Measurements from ENCODE around the gene SLC30A3. TPM values are rescaled to one million over a fixed set of nuclear protein-coding genes. Genes with fewer than 3 reads are reported as not detected.
"Not testable (repeated sequence)": the region's sequence is repeated elsewhere in the genome, so short reads cannot be mapped to it uniquely, and the experiment has no call there.

The SLC30A3 gene
- total RNA-seq, 2 donors from 2014 or later: 5.7 to 9.4 TPM

DNA sequence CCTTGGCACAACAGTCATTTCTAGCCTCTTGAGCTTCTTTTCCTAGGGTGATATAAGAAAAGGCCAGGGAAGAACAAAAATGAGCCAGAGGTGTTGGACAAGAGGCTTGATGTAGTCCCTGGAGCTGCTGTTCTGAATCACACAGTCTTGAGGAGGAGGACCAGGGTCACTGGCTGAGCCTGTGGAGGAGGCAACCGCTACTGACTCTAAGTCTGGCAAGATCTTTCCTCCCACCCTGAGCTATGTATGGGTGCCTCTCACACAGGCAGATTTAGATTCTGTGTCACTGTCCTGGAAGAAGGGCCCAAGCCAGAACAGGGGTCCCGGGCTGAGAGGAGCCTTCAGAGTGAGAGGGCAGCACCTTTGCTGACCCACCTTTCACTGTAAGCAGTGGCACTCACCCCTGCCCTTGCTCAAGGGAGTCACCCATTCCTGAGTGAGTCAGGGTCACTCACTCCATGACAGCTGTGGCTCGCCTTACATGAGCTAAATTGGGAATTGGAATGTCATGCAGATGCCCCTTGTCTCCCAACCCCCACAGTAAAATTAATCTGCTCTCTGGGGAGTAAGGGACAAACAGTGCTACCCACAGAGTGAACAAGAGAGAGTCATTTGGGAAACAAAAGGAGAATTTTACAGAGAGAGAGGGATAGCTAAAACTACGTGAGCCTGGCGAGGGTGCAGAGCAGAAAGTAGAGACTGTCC lies 19.2 kb upstream of the SLC30A3 start, which contains the start of gene TRIM54:
Gene TRIM54, plus strand, starts transcription at position 575 of the 705 bp plus-strand sequence. CDS start 303 bp downstream, outside the sequence.
- Histone ChIP-seq H3K9me3 (no peaks in the 10 kb centered on the region), H3K36me3 (no peaks in the 10 kb centered on the region), H3K4me3 (peak within 1 kb of the TSS; percentile 48 to 65), H3K27ac (peak within 1 kb of the TSS; percentile 84 to 96), H3K27me3 (no peaks in the 10 kb centered on the region), H3K4me1 (peaks cover 0 to 24% of the 10 kb centered on the region in 2 donors)
- no peak for DNase-seq (ENCODE audit: low spot score)
- TF ChIP-seq, protein P1, sequence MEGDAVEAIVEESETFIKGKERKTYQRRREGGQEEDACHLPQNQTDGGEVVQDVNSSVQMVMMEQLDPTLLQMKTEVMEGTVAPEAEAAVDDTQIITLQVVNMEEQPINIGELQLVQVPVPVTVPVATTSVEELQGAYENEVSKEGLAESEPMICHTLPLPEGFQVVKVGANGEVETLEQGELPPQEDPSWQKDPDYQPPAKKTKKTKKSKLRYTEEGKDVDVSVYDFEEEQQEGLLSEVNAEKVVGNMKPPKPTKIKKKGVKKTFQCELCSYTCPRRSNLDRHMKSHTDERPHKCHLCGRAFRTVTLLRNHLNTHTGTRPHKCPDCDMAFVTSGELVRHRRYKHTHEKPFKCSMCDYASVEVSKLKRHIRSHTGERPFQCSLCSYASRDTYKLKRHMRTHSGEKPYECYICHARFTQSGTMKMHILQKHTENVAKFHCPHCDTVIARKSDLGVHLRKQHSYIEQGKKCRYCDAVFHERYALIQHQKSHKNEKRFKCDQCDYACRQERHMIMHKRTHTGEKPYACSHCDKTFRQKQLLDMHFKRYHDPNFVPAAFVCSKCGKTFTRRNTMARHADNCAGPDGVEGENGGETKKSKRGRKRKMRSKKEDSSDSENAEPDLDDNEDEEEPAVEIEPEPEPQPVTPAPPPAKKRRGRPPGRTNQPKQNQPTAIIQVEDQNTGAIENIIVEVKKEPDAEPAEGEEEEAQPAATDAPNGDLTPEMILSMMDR (IDR thresholded peaks at IDR 0.05): no peak

DNA sequence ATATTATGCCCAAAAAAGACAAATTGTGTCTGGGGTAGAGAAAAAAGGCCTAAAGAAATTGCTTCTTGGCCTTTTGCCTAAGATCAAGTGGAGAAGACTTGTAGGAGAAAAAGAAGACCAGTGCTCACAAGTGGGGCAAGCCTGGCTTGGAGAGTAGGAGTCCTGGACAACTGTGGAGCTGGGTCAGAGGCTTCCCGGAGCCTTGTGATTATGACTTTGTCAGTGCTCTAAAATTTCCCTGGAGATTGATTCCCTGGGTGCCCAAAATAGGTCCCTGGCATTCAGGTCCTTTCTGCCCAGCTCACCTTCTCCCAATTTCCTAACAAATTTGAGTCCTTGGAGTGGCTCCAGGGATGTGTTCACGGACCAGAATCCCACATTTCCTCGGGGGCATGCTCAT lies 18.6 kb upstream of the SLC30A3 start:
- peak overlapping the region; percentile 84 to 96 for H3K27ac ChIP-seq
- TF ChIP-seq, protein P1 (IDR thresholded peaks at IDR 0.05): no peak
- H3K36me3 ChIP-seq: no peaks in the 10 kb centered on the region
- H3K4me3 ChIP-seq: no peak overlapping the region
- H3K4me1 ChIP-seq: peaks cover 0 to 19% of the 10 kb centered on the region in 2 donors
- H3K27me3 ChIP-seq: no peaks in the 10 kb centered on the region
- no peak for DNase-seq (ENCODE audit: low spot score)
- H3K9me3 ChIP-seq: no peaks in the 10 kb centered on the region

DNA sequence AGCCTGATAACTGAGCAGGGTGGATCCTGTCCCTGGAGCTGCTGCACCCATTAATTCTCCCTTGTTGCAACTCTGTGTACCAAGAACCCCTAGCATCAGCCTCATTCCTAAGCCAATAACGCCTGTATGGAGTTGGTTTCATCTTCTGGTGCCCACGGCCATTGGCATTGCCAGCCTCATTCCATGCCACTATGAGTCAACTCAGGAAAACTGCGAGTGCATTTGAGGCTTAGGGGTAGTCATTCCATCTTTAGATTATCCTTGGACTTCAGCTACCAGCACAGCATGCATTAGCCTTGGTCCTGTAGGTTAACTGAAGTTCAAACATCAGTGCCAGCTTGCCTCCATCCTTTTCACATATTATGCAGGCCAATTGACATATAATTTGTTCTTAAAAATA lies 18.0 kb upstream of the SLC30A3 start:
- H3K27me3 ChIP-seq: no peaks in the 10 kb centered on the region
- peaks cover 0 to 19% of the 10 kb centered on the region in 2 donors for H3K4me1 ChIP-seq
- TF ChIP-seq, protein P1 (IDR thresholded peaks at IDR 0.05): no peak
- H3K36me3 ChIP-seq: no peaks in the 10 kb centered on the region
- H3K9me3 ChIP-seq: no peaks in the 10 kb centered on the region
- no peak for DNase-seq (ENCODE audit: low spot score)
- H3K27ac ChIP-seq: peak overlapping the region; percentile 84 to 96
- H3K4me3 ChIP-seq: no peak overlapping the region

DNA sequence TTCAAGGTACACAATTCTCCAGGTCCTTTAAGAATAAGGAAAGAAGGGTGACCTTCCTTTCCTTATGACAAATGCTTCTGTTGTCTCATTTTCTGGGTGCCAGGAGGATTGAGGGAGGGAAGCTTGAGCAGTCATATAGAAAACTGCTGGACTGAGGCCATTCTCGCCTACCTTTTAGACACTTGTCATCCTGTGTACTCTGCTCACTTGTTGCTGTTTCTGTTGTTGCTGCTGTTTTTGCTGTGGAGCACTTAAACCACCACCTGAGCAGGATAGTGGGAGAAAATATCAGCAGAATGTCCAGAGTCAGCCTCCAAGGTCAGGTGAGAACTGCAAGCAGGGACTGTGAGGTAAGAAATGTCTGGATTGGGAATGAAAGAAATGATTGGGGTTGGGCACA lies 15.2 kb upstream of the SLC30A3 start:
- Histone ChIP-seq H3K4me3 (no peak overlapping the region), H3K27ac (no peak overlapping the region)

DNA sequence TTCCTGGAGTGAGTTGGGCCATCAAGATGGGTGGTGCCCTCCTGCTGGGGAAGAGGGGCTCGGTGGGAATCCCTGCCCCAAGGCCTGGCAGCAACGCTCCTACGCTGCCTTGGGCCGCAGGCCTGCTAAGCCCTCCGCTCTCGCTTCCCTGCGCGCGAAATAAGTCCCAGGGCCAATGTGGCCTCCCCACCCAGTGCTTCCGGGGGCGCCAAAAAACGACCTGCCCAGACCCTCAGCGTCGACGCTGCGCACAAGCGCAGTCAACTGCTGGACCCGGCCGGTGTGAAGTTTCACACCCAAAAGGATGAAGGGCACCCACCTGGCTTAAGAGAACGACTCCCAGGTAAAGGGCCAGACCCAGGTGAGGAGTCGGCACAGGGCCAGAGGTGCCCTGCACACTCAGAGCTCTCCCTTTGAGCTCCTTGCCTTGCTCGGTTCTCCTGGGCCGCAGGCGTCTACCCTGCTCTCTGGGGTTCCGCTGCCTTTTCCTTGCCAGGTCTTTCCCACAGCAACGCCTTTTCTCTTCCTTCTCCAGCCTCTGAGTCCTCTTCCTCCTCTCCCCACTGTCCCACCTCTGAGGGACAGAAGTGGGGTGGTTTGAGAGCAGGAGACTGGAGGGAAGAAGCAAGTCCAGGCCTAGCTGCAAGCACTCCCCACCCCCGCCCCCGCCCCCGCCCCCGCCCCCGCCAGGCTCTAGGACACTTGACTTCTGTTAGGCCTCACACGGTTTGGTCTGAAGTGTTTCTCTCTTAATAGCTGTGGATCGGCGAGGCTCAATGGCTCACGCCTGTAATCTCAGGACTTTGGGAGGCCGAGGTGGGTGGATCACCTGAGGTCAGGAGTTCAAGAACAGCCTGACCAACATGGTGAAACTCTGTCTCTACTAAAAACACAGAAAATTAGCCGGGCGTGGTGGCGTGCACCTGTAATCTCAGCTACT lies 12.6 kb upstream of the SLC30A3 start, which contains the start of gene DNAJC5G:
Gene DNAJC5G, plus strand, starts transcription at position 223 of the 940 bp plus-strand sequence. CDS start 1,296 bp downstream, outside the sequence.
- TF ChIP-seq, protein P1 (IDR thresholded peaks at IDR 0.05): no peak
- peak within 1 kb of the TSS in 1 of 2 donors; percentile 78 for H3K27ac ChIP-seq
- H3K9me3 ChIP-seq: no peaks in the 10 kb centered on the region
- DNase-seq (ENCODE audit: low spot score): no peak
- H3K4me1 ChIP-seq: peaks cover 0 to 31% of the 10 kb centered on the region in 2 donors
- H3K27me3 ChIP-seq: no peaks in the 10 kb centered on the region
- H3K36me3 ChIP-seq: no peaks in the 10 kb centered on the region
- H3K4me3 ChIP-seq: no peak within 1 kb of the TSS

More for the DNA sequence above, 15.2 kb upstream of the SLC30A3 start:
- Histone ChIP-seq H3K4me1 (peaks cover 0 to 27% of the 10 kb centered on the region in 2 donors), H3K9me3 (no peaks in the 10 kb centered on the region), H3K36me3 (no peaks in the 10 kb centered on the region), H3K27me3 (no peaks in the 10 kb centered on the region)
- TF ChIP-seq, protein P1 (IDR thresholded peaks at IDR 0.05): no peak
- DNase-seq (ENCODE audit: low spot score): no peak

DNA sequence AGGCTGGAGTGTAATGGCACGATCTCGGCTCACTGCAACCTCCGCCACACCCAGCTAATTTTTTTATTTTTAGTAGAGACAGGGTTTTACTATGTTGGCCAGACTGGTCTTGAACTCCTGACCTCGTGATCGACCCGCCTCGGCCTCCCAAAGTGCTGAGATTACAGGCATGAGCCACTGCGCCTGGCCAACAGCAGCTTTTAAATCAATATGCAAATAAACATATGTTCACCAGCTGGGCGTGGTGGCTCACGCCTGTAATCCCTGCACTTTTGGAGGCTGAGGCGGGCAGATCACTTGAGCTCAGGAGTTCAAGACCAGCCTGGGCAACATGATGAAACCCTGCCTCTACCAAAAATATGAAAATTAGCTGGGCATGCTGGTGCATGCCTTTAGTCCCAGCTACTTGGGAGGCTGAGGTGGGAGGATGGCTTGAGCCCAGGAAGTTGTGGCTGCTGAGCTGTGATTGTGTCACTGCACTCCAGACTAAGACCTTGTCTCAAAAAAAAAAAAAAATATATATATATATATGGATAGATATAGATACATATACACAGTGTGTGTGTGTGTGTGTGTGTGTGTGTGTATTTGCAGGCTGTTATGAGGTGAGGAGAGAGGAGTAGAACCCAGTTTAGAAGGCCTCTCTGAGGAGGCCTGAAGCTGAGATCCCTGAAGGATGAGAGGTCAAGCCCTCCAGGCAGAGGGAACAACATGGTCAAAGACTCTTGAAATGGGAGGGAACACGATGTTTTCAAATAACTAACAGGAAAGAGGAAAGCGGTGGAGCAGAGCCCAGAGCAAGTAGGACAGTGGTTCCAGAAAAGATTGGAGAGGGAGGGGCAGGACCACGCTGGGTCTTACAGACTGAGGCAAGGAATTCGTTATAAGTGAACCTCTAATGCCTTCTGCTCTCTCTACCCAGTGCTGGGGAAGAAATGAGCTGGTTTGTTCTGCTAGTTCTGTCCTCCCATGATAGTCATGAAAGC lies 10.0 kb upstream of the SLC30A3 start:
- not testable (repeated sequence) for H3K9me3 ChIP-seq; H3K36me3 ChIP-seq; H3K4me3 ChIP-seq; DNase-seq (ENCODE audit: low spot score); H3K27me3 ChIP-seq
- Histone ChIP-seq H3K27ac (peak overlapping the region; percentile 76 to 78), H3K4me1 (peaks cover 0 to 26% of the 10 kb centered on the region in 2 donors)
